CD4-positive, alpha-beta T cell (primary cell): Measurements from ENCODE around the gene VAT1. TPM values are rescaled to one million over a fixed set of nuclear protein-coding genes. Genes with fewer than 3 reads are reported as not detected.

Source experiments
- ATAC-seq: fragments of 200-7000 bp; cut with Tn5 transposase; one replicate; pipeline ENCODE4 v1.10.0; 2022; ENCODE audit warnings: mild to moderate bottlenecking; ENCODE audit not compliant: poor library complexity
- CTCF ChIA-PET: fragments of 350-600 bp; sonication (Branson Sonifier 250); formaldehyde crosslinking; loops from one replicate; lab custom pipeline; 2021; ENCODE audit warnings: antibody characterized with exemption, inconsistent platforms; lab: Charles Lee
- POLR2A ChIA-PET: fragments of 350-600 bp; sonication (Branson Sonifier 250); formaldehyde crosslinking; loops from one replicate; lab custom pipeline; 2021; ENCODE audit warnings: antibody characterized with exemption, inconsistent platforms; lab: Charles Lee
- DNase-seq, 14 experiments: peaks; one replicate each; pipeline ENCODE4 v3.0.0-alpha.2; 2013 to 2020; ENCODE audit warnings: mixed read lengths in 2 of 14
- H3K27ac ChIP-seq, 2 donors: one replicate each; pipeline versions ENCODE4 v1.5.1 to v1.7.0; 2013; ENCODE audit warnings: low read length in 2 of 2, low read depth in 1 of 2, mild to moderate bottlenecking in 1 of 2
- H3K27me3 ChIP-seq, 2 experiments: 1 replicate in 1 of 2; 2 replicates in 1 of 2; pipeline versions ENCODE4 v1.6.1 to v1.7.0; 2013; ENCODE audit warnings: low read length in 2 of 2, control low read depth in 1 of 2, mild to moderate bottlenecking in 1 of 2, moderate library complexity in 1 of 2; ENCODE audit not compliant: insufficient read depth in 2 of 2, control insufficient read depth in 1 of 2
- H3K36me3 ChIP-seq: one replicate; pipeline ENCODE4 v1.6.1; 2013; ENCODE audit warnings: low read length, control low read depth; ENCODE audit not compliant: insufficient read depth
- H3K4me1 ChIP-seq: one replicate; pipeline ENCODE4 v1.6.1; 2013; ENCODE audit warnings: low read length, control low read depth; ENCODE audit not compliant: insufficient read depth
- H3K4me3 ChIP-seq: one replicate; pipeline ENCODE4 v1.5.1; 2013; ENCODE audit warnings: mild to moderate bottlenecking, low read length, moderate library complexity
- H3K9me3 ChIP-seq, 2 experiments: 1 replicate in 1 of 2; 2 replicates in 1 of 2; pipeline versions ENCODE4 v1.6.1 to v1.7.0; 2013; ENCODE audit warnings: low read length in 2 of 2, mild to moderate bottlenecking in 2 of 2, control low read depth in 1 of 2, moderate library complexity in 1 of 2; ENCODE audit not compliant: control insufficient read depth in 1 of 2, insufficient read depth in 1 of 2
- H3K27ac Mint-ChIP-seq: one replicate; pipeline ENCODE4 v1.8.0; 2020; ENCODE audit warnings: mixed read lengths
- H3K27me3 Mint-ChIP-seq: one replicate; pipeline ENCODE4 v1.8.0; 2021; ENCODE audit warnings: mixed read lengths
- H3K36me3 Mint-ChIP-seq: one replicate; pipeline ENCODE4 v1.8.0; 2021; ENCODE audit warnings: low read depth, mixed read lengths
- H3K4me1 Mint-ChIP-seq: one replicate; pipeline ENCODE4 v1.8.0; 2021; ENCODE audit warnings: low read depth, mixed read lengths
- H3K4me3 Mint-ChIP-seq: one replicate; pipeline ENCODE4 v1.8.0; 2020; ENCODE audit warnings: mild to moderate bottlenecking, mixed read lengths
- H3K9me3 Mint-ChIP-seq: one replicate; pipeline ENCODE4 v1.8.0; 2020; ENCODE audit warnings: mixed read lengths
- CTCF ChIP-seq: fragments of 200-600 bp; IDR thresholded peaks from one replicate; pipeline ENCODE4 v1.8.0; 2022; ENCODE audit warnings: antibody characterized with exemption, mild to moderate bottlenecking
- intact Hi-C, 2 experiments: fragments of 100-400 bp; cut with DNase I in 1 of 2; cut with micrococcal nuclease in 1 of 2; formaldehyde crosslinking; loops; one replicate each; pipeline versions ENCODE4 v1.15.1 to v1.9.0; 2023 to 2025; cut with DNase I, micrococcal nuclease
- total RNA-seq, 174 experiments: library from RNA in 2 of 174; stranded (reverse) in 2 of 174; gene quantifications; one replicate each; pipeline ENCODE4 v1.2.3 and lab custom pipeline; 2021 to 2026

VAT1 gene
- total RNA-seq, 2 experiments from 2014 or later: 27.5 to 27.6 TPM

GRCh38 chr17:42999003-42999525, 23.1 kb downstream of the VAT1 start:
- Mint-ChIP-seq H3K4me1 (peaks cover 25% of the 10 kb centered on the region), H3K36me3 (peaks cover 59% of the 10 kb centered on the region)

GRCh38 chr17:42997984-42998938, 23.9 kb downstream of the VAT1 start, which contains the start of gene RPL27:
TSS of gene RPL27 (plus strand) at chr17:42998419. CDS start at chr17:42998751, 332 bp downstream.
- ATAC-seq: peak; percentile 95

More at GRCh38 chr17:42999003-42999525, 23.1 kb downstream of the VAT1 start:
- TF ChIP-seq CTCF: no peak
- Mint-ChIP-seq H3K27ac (peak overlapping the region; percentile 95), H3K4me3 (peak overlapping the region; percentile 96), H3K27me3 (no peaks in the 10 kb centered on the region), H3K9me3 (no peaks in the 10 kb centered on the region)
- CTCF ChIA-PET: interaction anchor here (1.0 to 2.3 kb wide), 9 partner anchors 8 to 485 kb away, joined by 3 to 14 read pairs (median 9); partner anchors contain the start of genes AARSD1, DHX8, IFI35 and RND2
- DNase-seq: peak in 1 of 14 experiments; percentile 21
- Histone ChIP-seq H3K27me3 (no peaks in the 10 kb centered on the region), H3K4me3 (peak overlapping the region; percentile 91), H3K27ac (peak overlapping the region; percentile 73 to 98), H3K36me3 (peaks cover 46% of the 10 kb centered on the region), H3K9me3 (no peaks in the 10 kb centered on the region), H3K4me1 (peaks cover 28% of the 10 kb centered on the region)
- ATAC-seq: no peak
- intact Hi-C loops: loop anchor here (2.0 to 10.0 kb wide), 6 partner anchors 126 to 1016 kb away; partner anchors contain the start of genes BRCA1 (in 1 of the 2), DHX8 (in 1 of the 2), NBR1 (in 1 of the 2) and PSME3 (in 1 of the 2)
- POLR2A ChIA-PET: interaction anchor here (1.1 to 3.2 kb wide), 16 partner anchors 8 to 611 kb away, joined by 3 to 58 read pairs (median 22); partner anchors contain the start of genes DHX8, IFI35, NBR1 and PSME3

More at GRCh38 chr17:42997984-42998938, 23.9 kb downstream of the VAT1 start, which contains the start of gene RPL27:
- H3K4me3 ChIP-seq: peak within 1 kb of the TSS; percentile 91
- H3K27ac ChIP-seq: peak within 1 kb of the TSS; percentile 73 to 98
- no peaks in the 10 kb centered on the region for H3K9me3 Mint-ChIP-seq
- peaks cover 25% of the 10 kb centered on the region for H3K4me1 Mint-ChIP-seq
- H3K9me3 ChIP-seq: no peaks in the 10 kb centered on the region
- H3K4me3 Mint-ChIP-seq: peak within 1 kb of the TSS; percentile 96
- H3K4me1 ChIP-seq: peaks cover 28% of the 10 kb centered on the region
- TF ChIP-seq CTCF: peak; percentile 85
- H3K27ac Mint-ChIP-seq: peak within 1 kb of the TSS; percentile 95
- H3K27me3 Mint-ChIP-seq: no peaks in the 10 kb centered on the region
- peaks cover 43% of the 10 kb centered on the region for H3K36me3 ChIP-seq
- peaks cover 55% of the 10 kb centered on the region for H3K36me3 Mint-ChIP-seq
- ChIA-PET CTCF (interaction anchor here (0.5 to 2.3 kb wide), 23 partner anchors 8 to 486 kb away, joined by 3 to 20 read pairs (median 4); partner anchors contain the start of genes AARSD1, BECN1, BRCA1 and DHX8), POLR2A (interaction anchor here (0.6 to 3.2 kb wide), 39 partner anchors 9 to 1329 kb away, joined by 3 to 58 read pairs (median 5); partner anchors contain the start of genes AARSD1, AOC2, ARL4D and BECN1)
- DNase-seq: peak; percentile 95 to 100 (median 98)
- intact Hi-C loops: loop anchor here (1.0 to 10.0 kb wide), 11 partner anchors 18 to 1017 kb away; partner anchors contain the start of genes BRCA1 (in 2 of the 2), PSME3 (in 2 of the 2), PTGES3L (in 2 of the 2) and RUNDC1 (in 2 of the 2)
- no peaks in the 10 kb centered on the region for H3K27me3 ChIP-seq
